ENCODE data around the gene TPM2. TPM values are rescaled to one million over a fixed set of nuclear protein-coding genes. Genes with fewer than 3 reads are reported as not detected.

The TPM2 gene
- total and polyA plus RNA-seq, 9 of the 15 experiments (the other 6 are each of a cell fraction or from before 2014, with no cell fraction given) = 0.28 to 16.1 (median 4.5) TPM

- peak; percentile 53; the same call in 1 of the 2 replicates for TF ChIP-seq ATF7 (IDR thresholded peaks at IDR 0.05)
- TF ChIP-seq REST (IDR thresholded peaks at IDR 0.05; ENCODE audit: borderline replicate concordance) = peak; percentile 57
- TF ChIP-seq REST (CRISPR knock-in tag; IDR thresholded peaks at IDR 0.05; ENCODE audit: low read depth) = no peak
- no peak for TF ChIP-seq ZNF354B (CRISPR knock-in tag; IDR thresholded peaks at IDR 0.05)
- no peak for TF ChIP-seq BCL6 (CRISPR knock-in tag; IDR thresholded peaks at IDR 0.05)
- TF ChIP-seq TAF9B (IDR thresholded peaks at IDR 0.05; ENCODE audit: partially characterized antibody) = peak; percentile 39
- 0 out of 2 replicates have a peak, but pooled peaks have one; percentile 51 for TF ChIP-seq ZFPM2 (CRISPR knock-in tag; IDR thresholded peaks at IDR 0.05)
- no peak for TF ChIP-seq TRIM25 (IDR thresholded peaks at IDR 0.05; ENCODE audit: borderline replicate concordance)
- TF ChIP-seq BCLAF1 (IDR thresholded peaks at IDR 0.05; ENCODE audit: borderline replicate concordance in 1 of 2, control insufficient read depth in 1 of 2, low read depth in 2 of 2, low read length in 1 of 2) = no peak
- TF ChIP-seq ZNF639 (CRISPR knock-in tag; conservative IDR thresholded peaks at IDR 0.05 in 1 of 2, IDR thresholded peaks at IDR 0.05 in 1 of 2) = no peak
- peak; percentile 70 for TF ChIP-seq EP300 (IDR thresholded peaks at IDR 0.05; ENCODE audit: low read length)
These were observed 41.9 kb upstream of the TPM2 start (continued) for GRCh38 chr9:35731415-35732184.
